SHP77 (cell line): ENCODE measurements around the gene FMN2.
"Not testable (repeated sequence)": the region's sequence is repeated elsewhere in the genome, so short reads cannot be mapped to it uniquely, and the experiment has no call there.

Source experiments
- DNase-seq, 2 experiments: peaks; one replicate each; lab custom pipeline; 2025; lab: John Stamatoyannopoulos, UW

FMN2 gene

GRCh38 chr1:240312872-240313271 is 221.2 kb downstream of the FMN2 start:
- no peak for DNase-seq

GRCh38 chr1:240314845-240315801 is 223.4 kb downstream of the FMN2 start:
- DNase-seq = no peak

- DNase-seq = no peak
Observed at GRCh38 chr1:240319998-240320397, 228.3 kb downstream of the FMN2 start.

- no peak for DNase-seq
Observed at GRCh38 chr1:240320659-240321058, 229.0 kb downstream of the FMN2 start.

GRCh38 chr1:240322943-240323342 is 231.3 kb downstream of the FMN2 start:
- DNase-seq = no peak

- DNase-seq = not testable (repeated sequence)
Observed at GRCh38 chr1:240328382-240328781, 236.7 kb downstream of the FMN2 start.

- no peak for DNase-seq
Observed at GRCh38 chr1:240329443-240329842, 237.8 kb downstream of the FMN2 start.

GRCh38 chr1:240332672-240333071 is 241.0 kb downstream of the FMN2 start:
- DNase-seq = no peak

GRCh38 chr1:240337781-240338180 is 246.1 kb downstream of the FMN2 start:
- no peak for DNase-seq

GRCh38 chr1:240338837-240339236 is 247.2 kb downstream of the FMN2 start:
- DNase-seq = no peak

GRCh38 chr1:240341365-240342250 is 249.9 kb downstream of the FMN2 start:
- DNase-seq = no peak

GRCh38 chr1:240342251-240342625 is 250.6 kb downstream of the FMN2 start:
- no peak for DNase-seq

- DNase-seq = no peak
Observed at GRCh38 chr1:240343045-240343444, 251.4 kb downstream of the FMN2 start.

- no peak for DNase-seq
Observed at GRCh38 chr1:240343966-240344365, 252.3 kb downstream of the FMN2 start.

GRCh38 chr1:240344918-240345317 is 253.2 kb downstream of the FMN2 start:
- no peak for DNase-seq

- DNase-seq = no peak
Observed at GRCh38 chr1:240349695-240350094, 258.0 kb downstream of the FMN2 start.

- no peak for DNase-seq
Observed at GRCh38 chr1:240350910-240351331, 259.2 kb downstream of the FMN2 start.

- DNase-seq = no peak
Observed at GRCh38 chr1:240351690-240352089, 260.0 kb downstream of the FMN2 start.

GRCh38 chr1:240352769-240353168 is 261.1 kb downstream of the FMN2 start:
- no peak for DNase-seq

GRCh38 chr1:240356568-240356967 is 264.9 kb downstream of the FMN2 start:
- DNase-seq = no peak

GRCh38 chr1:240362046-240362445 is 270.4 kb downstream of the FMN2 start:
- DNase-seq = no peak

- no peak for DNase-seq
Observed at GRCh38 chr1:240362826-240363225, 271.1 kb downstream of the FMN2 start.

GRCh38 chr1:240363315-240363714 is 271.6 kb downstream of the FMN2 start:
- DNase-seq = no peak
